Upper lobe of right lung (tissue), 1 donor: ENCODE data around the gene GLI3. TPM values are rescaled to one million over a fixed set of nuclear protein-coding genes. Genes with fewer than 3 reads are reported as not detected.

Experiments used
- ATAC-seq: fragments of 200-7000 bp; cut with Tn5 transposase; one replicate; pipeline ENCODE4 v1.9.1; 2020; ENCODE audit warnings: mild to moderate bottlenecking, moderate library complexity
- DNase-seq: peaks from one replicate; pipeline ENCODE4 v3.0.0-alpha.2; 2020
- H3K27ac ChIP-seq: fragments of 200-600 bp; one replicate; pipeline ENCODE4 v1.8.0; 2022
- H3K27me3 ChIP-seq: fragments of 200-600 bp; one replicate; pipeline ENCODE4 v1.8.0; 2022; ENCODE audit warnings: mild to moderate bottlenecking
- H3K36me3 ChIP-seq: fragments of 200-600 bp; one replicate; pipeline ENCODE4 v1.8.0; 2022
- H3K4me1 ChIP-seq: fragments of 200-600 bp; one replicate; pipeline ENCODE4 v1.8.0; 2022
- H3K4me3 ChIP-seq: fragments of 200-600 bp; one replicate; pipeline ENCODE4 v1.8.0; 2022; ENCODE audit warnings: mild to moderate bottlenecking
- H3K9me3 ChIP-seq: fragments of 200-600 bp; one replicate; pipeline ENCODE4 v1.8.0; 2022
- intact Hi-C: fragments of 100-400 bp; cut with DNase I; formaldehyde crosslinking; loops from one replicate; pipeline ENCODE4 v1.11.0; 2022
- total RNA-seq: library from RNA; stranded (reverse); fragmentation: NEBNext Ultra II Directional; extraction: Animal tissue kit (Norgen Biotek cat#: 25700); gene quantifications from one replicate; pipeline ENCODE4 v1.2.1, GENCODE V29; 2021
- TF ChIP-seq, protein P1 (sequence below): fragments of 200-600 bp; IDR thresholded peaks from one replicate; pipeline ENCODE4 v1.8.0; 2022; ENCODE audit warnings: antibody characterized with exemption
- donor health status: DM: no; HTN: yes; CAD: no; lungs with severe emphysema.

GLI3 gene
- total RNA-seq, 1 donor from 2014 or later, result 17.5 TPM

GRCh38 chr7:41931263-41931646, 305.8 kb downstream of the GLI3 start:
- Histone ChIP-seq H3K4me3 (no peak overlapping the region), H3K27ac (no peak overlapping the region), H3K9me3 (no peaks in the 10 kb centered on the region), H3K36me3 (no peaks in the 10 kb centered on the region), H3K27me3 (no peaks in the 10 kb centered on the region), H3K4me1 (no peaks in the 10 kb centered on the region)
- intact Hi-C loops, result no loop called here
- ATAC-seq, result no peak
- TF ChIP-seq, protein P1, sequence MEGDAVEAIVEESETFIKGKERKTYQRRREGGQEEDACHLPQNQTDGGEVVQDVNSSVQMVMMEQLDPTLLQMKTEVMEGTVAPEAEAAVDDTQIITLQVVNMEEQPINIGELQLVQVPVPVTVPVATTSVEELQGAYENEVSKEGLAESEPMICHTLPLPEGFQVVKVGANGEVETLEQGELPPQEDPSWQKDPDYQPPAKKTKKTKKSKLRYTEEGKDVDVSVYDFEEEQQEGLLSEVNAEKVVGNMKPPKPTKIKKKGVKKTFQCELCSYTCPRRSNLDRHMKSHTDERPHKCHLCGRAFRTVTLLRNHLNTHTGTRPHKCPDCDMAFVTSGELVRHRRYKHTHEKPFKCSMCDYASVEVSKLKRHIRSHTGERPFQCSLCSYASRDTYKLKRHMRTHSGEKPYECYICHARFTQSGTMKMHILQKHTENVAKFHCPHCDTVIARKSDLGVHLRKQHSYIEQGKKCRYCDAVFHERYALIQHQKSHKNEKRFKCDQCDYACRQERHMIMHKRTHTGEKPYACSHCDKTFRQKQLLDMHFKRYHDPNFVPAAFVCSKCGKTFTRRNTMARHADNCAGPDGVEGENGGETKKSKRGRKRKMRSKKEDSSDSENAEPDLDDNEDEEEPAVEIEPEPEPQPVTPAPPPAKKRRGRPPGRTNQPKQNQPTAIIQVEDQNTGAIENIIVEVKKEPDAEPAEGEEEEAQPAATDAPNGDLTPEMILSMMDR, result no peak
- no peak for DNase-seq

- Histone ChIP-seq H3K36me3 (no peaks in the 10 kb centered on the region), H3K27ac (no peak overlapping the region), H3K4me3 (no peak overlapping the region), H3K9me3 (no peaks in the 10 kb centered on the region), H3K4me1 (no peaks in the 10 kb centered on the region), H3K27me3 (no peaks in the 10 kb centered on the region)
- DNase-seq (no peak), ATAC-seq (no peak)
- TF ChIP-seq, protein P1, result no peak
- intact Hi-C loops, result no loop called here
These were observed 306.3 kb downstream of the GLI3 start for GRCh38 chr7:41930538-41931262.

GRCh38 chr7:41928781-41929180, 308.2 kb downstream of the GLI3 start:
- ATAC-seq (no peak), DNase-seq (no peak)
- intact Hi-C loops, result no loop called here
- no peaks in the 10 kb centered on the region for H3K9me3 ChIP-seq
- H3K4me3 ChIP-seq, result no peak overlapping the region
- no peaks in the 10 kb centered on the region for H3K27me3 ChIP-seq
- TF ChIP-seq, protein P1, result no peak
- H3K36me3 ChIP-seq, result no peaks in the 10 kb centered on the region
- no peaks in the 10 kb centered on the region for H3K4me1 ChIP-seq
- H3K27ac ChIP-seq, result no peak overlapping the region

DNA sequence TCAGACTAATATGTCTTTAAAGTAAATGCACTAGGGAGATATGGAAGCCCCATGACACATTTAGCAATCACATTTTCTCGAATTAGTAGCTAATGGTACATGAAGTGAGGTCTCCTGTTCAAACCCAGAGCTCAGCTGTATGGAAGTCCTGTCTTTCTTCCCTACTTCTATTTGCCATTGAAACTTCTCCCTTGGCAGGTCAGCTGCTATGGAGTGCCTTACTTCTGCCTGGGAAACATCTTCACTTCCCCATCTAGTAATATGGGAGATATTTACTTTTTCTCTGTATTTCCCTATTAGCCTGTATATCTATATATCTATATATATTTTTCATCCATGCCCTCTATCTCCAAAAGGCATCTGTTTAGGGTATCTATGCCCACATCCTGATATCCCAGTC, 308.8 kb downstream of the GLI3 start:
- H3K9me3 ChIP-seq, result no peaks in the 10 kb centered on the region
- DNase-seq, result no peak
- no peaks in the 10 kb centered on the region for H3K27me3 ChIP-seq
- TF ChIP-seq, protein P1, result no peak
- no peak overlapping the region for H3K4me3 ChIP-seq
- no peaks in the 10 kb centered on the region for H3K4me1 ChIP-seq
- H3K36me3 ChIP-seq, result no peaks in the 10 kb centered on the region
- H3K27ac ChIP-seq, result no peak overlapping the region
- ATAC-seq, result peak; percentile 58
- intact Hi-C loops, result no loop called here

DNA sequence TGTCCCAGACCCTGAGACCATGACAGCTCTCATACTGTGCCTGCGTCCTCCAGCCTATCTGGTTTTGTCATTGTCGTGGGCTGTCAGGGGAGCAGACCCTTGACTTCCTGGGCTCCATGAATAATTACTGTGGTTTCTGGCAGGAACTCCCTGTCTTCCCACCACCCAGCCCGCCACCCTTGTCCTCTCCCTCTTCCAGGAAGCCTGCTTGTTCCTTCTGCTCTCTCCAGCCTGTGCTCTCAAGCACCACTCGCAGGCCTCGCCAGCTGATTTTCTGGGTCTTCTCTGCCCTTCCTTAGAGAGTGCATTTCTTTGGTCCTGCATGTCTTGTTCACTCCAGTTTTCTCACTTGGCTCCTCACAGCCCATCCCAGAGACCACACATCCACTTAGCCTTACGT, 309.6 kb downstream of the GLI3 start:
- Histone ChIP-seq H3K27ac (no peak overlapping the region), H3K36me3 (no peaks in the 10 kb centered on the region), H3K4me1 (no peaks in the 10 kb centered on the region), H3K27me3 (no peaks in the 10 kb centered on the region), H3K9me3 (no peaks in the 10 kb centered on the region), H3K4me3 (no peak overlapping the region)
- DNase-seq (no peak), ATAC-seq (peak; percentile 29)
- TF ChIP-seq, protein P1, result no peak
- intact Hi-C loops, result no loop called here

DNA sequence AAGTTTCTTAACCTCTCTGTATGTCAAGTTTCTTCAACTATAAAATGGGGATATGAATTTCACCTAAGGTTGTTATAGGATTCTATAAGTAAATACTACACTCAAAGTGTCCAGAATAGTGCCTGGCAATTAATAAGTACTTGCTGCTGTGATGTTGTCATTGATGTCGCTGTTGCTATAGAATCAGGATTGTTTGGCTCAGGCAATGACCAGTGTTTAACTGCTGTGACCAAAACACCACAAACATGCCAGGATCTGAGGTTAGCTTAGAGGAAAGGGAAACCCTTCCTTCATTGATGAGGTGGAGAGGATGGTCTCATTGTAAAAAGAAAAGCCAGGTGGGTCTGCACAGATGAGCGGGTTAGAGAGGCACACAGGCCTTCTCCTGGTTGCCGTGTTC, 311.1 kb downstream of the GLI3 start:
- intact Hi-C loops, result no loop called here

More for the DNA sequence above, 311.1 kb downstream of the GLI3 start:
- Histone ChIP-seq H3K4me1 (no peaks in the 10 kb centered on the region), H3K9me3 (no peaks in the 10 kb centered on the region), H3K27me3 (no peaks in the 10 kb centered on the region), H3K4me3 (no peak overlapping the region), H3K27ac (no peak overlapping the region), H3K36me3 (no peaks in the 10 kb centered on the region)
- ATAC-seq, result no peak
- no peak for DNase-seq
- TF ChIP-seq, protein P1, result no peak
